DOHH2 (cell line): ENCODE data around the gene DIPK2B.

ENCODE experiments used
- EZH2phosphoT487 ChIP-seq: fragments of 200-600 bp; sonication (generic); IDR thresholded peaks from 2 replicates; pipeline ENCODE4 v1.6.1; 2017; ENCODE audit warnings: borderline replicate concordance, mild to moderate bottlenecking, antibody characterized with exemption, low read length, moderate library complexity, mixed read lengths
- TF ChIP-seq, protein P1 (sequence below): fragments of 200-600 bp; sonication (generic); IDR thresholded peaks from one replicate; pipeline ENCODE4 v1.5.1; 2014; ENCODE audit warnings: antibody characterized with exemption, mild to moderate bottlenecking, low read depth, low read length; ENCODE audit not compliant: poor library complexity, severe bottlenecking

DNA sequence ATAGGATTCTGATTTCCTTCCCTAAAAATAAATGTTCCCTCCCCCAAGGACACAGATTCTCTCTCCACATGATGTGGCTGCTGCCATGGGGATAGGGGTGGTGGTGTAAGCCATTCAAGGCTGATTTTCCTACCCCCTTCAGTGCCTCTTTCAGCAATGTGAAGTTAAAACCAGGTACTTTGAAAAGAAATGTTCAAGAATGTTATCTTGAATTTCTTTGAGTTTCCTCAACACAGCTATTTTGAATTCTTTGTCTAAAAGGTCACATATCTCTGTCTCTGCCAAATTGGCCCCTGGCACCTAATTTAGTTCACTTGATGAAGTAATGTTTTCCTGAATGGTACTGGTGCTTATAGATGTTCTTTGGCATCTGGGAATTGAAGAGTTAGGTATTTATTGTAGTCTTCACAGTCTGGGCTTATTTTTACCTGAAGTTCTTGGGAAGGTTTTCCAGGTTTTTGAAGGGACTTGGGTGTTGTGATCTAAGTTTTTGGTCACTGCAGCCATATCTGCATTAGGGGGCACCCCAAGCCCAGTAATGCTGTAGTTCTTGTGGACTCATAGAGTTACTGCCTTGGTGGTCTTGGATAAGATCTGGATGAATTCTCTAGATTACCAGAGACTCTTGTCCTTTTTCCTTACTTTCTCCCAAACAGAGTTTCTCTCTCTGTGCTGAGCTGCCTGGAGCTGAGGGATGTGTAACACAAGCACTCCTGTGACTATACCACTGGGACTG lies 7.6 kb upstream of the DIPK2B start:
- TF ChIP-seq, protein P1, sequence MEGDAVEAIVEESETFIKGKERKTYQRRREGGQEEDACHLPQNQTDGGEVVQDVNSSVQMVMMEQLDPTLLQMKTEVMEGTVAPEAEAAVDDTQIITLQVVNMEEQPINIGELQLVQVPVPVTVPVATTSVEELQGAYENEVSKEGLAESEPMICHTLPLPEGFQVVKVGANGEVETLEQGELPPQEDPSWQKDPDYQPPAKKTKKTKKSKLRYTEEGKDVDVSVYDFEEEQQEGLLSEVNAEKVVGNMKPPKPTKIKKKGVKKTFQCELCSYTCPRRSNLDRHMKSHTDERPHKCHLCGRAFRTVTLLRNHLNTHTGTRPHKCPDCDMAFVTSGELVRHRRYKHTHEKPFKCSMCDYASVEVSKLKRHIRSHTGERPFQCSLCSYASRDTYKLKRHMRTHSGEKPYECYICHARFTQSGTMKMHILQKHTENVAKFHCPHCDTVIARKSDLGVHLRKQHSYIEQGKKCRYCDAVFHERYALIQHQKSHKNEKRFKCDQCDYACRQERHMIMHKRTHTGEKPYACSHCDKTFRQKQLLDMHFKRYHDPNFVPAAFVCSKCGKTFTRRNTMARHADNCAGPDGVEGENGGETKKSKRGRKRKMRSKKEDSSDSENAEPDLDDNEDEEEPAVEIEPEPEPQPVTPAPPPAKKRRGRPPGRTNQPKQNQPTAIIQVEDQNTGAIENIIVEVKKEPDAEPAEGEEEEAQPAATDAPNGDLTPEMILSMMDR = no peak
- no peak for TF ChIP-seq EZH2phosphoT487
